HG03439 (cell line): Measurements from ENCODE around the gene GNAT1.
"Not testable (repeated sequence)": the region's sequence is repeated elsewhere in the genome, so short reads cannot be mapped to it uniquely, and the experiment has no call there.

Source experiments
- ATAC-seq: cut with Tn5 transposase; IDR thresholded peaks from one replicate; pipeline ENCODE4 v1.9.1; 2021; ENCODE audit warnings: mild to moderate bottlenecking, moderate library complexity; ENCODE audit not compliant: unreplicated experiment

Gene GNAT1

DNA sequence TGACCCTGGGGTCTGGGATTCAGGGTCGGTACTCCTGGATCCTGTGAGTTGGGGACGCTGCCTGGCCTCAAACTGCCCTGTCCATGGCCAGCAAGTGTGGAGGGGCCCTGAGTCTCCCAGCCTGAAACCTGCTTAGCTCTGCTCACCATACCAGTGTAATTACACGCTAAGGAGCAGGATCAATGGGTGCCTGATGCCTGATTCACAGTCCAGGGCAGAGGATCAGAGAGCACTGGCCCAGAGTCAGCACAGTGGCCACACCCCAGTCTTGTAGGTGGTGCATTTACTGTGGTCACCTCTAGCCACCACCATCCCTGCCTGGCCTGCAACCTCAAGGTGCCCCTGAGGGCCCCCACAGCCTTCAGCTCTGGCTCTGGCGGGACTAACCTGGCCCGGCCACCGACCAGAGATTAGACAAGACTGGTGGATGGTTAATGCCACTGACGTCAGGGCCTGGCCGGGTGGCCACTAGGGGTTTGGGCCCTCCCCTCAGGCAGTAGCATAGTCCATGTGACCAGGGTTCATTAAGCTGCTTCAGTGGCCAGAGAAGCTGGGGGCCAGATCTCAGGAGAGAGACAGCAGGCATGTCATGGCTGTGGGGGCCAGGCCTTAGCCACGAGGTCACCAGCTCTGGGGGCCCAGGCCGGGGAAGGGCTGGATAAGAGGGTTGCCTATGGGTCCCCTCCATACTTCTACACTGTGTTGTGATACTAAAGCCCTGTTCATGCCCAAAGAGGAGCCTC lies 10.3 kb downstream of the GNAT1 start:
- no peak for ATAC-seq

DNA sequence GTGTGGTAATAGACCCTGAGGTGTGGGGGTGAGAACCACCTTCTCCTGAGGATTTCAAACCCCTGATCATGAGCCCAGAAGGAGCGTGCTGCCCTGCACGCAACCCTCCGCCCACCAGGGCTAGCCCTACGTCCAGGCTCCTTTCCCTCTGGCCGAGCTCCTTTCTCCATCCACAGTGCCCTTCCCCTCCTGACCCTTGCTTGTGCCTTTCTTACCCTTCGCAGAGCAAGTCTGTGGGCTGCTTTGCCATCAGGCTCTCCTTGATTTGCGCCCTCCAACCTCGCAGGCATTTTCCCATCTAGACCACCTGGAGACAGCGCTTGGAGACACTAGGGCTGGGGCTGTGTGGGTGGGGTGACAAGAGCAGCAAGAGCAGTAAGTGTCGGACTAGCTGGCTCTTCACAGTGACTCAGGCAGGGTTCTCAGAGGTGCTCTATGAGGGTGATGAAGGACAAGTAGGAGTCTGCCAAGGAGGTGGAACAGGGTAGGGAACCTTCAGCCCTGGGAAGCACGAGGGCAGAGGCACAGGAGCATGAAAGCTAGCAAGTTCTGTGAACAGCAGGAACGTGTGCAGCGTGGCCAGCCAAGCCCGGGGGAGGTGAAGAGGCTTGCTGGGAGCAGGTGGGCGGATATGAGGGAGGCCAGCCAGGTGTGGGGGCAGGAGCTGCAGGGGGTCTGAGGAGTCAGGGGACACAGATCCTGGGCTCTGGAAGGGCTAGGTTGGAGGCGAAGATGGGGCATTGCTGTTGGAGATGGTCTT lies 11.1 kb downstream of the GNAT1 start:
- ATAC-seq, result no peak

DNA sequence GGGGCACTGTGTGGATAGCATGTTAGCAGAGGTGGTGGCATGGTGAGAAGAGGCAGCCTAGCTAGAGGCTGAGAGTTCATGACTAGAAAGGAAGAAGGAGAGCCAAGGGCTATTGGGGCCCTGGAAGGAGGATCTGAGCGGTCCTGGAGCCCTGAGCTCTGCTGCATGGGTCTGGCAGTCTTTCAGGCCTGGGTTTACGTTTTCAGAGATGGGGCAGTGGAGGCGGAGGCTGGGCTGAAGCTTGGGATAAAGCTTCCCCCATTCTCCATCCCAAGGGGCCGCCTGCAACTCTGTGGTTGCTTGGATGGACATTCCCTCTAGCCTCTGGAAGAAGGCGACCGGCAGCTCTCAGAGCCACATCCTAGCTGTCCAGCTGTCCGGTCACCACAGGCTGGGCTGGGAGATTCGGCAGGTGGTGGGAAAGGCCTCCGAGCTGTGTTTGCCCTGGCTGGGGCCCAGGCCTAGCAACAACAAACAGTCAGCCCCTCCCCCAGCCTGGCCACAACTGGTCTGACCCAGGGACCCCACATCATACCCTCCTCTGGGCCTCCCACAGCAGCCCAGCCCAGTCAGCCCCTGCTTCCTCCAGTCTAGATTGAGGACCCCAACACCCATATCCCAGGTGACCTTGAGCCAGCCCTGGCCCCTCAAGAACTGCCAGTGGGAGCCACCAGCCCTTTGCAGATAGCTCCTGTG lies 11.9 kb downstream of the GNAT1 start:
- ATAC-seq, result no peak

DNA sequence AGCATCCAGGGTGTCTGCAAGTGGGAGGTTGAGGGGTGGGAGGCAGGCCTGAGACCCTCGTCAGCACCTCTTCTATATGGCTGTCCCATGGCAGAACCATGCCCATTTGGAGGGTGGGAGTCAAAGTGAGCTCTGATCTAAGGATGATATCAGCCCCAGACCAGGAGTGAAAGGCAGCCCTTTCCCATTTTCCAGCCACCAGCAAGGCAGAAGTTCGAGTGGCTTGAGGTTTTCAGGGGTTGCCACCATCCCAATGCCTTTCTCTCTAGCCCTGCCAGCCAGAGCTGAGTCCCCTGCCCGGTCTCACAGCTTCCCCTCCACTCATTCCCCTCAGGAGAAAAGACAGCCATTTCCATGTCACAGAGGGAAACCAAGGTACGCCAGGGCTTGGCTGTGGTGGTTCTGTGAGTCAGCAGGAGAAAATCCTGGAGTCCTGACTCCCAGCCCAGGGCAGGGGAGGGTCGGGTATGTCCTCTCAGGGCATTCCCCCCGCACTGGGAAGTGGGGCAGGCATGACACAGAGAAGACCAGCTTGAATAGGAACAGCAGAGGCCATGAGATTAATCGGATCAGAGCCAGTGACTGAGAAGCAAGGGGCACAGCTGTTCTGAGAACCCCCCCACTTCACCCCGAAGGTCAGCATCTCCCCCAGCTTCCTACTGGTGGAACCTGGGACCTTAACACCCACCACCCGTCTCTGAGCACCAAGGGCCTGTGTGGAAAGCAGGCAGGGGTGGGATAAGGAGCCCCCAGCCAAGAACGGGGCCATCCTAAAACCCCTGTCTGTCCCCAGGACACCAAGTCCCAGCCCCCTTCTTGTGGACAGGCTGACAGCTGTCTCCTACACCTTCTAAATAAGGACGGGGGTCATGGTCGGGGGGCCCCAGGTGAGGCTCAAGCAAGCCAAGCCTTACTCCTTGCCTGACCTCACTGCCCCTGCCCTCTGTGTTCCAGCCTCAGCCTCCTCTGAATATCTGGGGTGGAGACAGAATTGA lies 12.7 kb downstream of the GNAT1 start:
- no peak for ATAC-seq

DNA sequence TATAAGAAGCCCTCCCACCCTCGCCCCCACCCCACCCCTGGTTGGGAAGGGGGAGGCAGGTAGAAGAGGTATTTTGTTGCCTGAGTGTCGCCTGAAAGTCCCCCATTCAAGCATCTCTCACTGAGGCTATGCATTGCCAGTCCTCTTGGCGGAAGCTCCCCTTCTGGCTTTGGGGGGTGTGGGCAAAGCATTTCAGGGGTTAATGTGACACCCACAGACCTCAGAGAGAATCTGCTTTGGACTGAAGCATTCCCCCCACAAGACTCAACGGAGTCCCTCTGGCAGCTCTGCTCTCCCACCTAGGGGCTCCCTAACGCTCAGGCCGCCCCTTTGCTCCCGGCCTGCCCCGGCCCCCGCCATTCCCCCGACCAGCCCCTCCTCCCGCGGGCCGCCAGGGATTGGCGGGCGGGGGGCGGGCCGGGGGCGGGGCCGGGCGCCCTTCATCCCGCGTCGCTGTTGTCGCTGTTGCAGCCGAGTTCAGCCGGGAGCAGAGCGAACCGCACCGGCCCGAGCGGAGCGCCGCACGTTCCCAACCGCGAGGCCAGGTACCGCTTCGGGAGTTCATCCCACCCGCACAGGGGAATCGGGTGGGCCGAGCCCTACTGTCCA lies 13.5 kb downstream of the GNAT1 start, which contains the start of gene SLC38A3:
Gene SLC38A3 (plus strand): TSS at position 468 of the 609 bp plus-strand sequence. CDS start 8,929 bp downstream, outside the sequence.
- no peak for ATAC-seq

DNA sequence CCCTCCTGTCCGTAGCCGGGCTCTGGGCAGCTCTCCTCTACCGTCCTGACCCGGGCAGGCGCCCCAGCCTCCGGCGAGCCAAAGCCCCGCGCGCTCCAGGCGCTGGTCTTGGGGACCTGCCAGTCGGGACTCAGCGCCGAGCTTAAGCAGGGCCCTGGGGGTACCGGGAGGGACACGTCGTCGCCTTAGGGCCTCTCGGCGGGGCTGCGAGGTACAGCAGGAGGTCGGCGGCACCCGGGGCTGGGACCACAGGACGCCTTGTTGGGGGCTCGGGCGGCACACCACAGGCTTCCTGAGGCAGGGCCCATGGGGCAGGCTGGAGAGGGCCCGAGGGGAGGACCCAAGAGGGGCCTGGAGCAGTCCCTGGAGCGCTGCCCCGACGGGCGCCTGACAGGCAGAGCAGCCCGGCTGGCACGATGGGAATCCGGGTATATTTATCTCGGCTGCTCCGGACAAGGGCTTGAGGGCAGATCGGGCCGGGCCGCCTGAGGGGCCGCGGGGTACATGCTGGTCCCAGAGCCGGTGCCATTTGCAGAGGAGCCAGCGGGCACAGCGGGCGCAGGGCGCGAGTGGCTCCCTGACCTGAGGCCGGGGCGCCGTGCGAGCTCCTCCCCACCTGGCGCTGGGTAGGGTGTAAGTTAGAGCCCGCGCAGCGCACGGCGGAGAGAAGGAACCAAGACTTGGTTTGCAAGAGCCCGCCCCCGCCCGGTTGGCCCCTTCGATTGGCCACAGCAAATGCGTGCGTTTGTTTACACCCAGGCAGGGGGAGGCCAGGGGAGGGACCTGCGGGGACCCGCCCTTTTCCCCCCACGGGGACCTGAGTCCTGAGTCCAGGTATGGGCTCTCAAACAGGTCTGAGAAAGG lies 14.2 kb downstream of the GNAT1 start:
- no peak for ATAC-seq

DNA sequence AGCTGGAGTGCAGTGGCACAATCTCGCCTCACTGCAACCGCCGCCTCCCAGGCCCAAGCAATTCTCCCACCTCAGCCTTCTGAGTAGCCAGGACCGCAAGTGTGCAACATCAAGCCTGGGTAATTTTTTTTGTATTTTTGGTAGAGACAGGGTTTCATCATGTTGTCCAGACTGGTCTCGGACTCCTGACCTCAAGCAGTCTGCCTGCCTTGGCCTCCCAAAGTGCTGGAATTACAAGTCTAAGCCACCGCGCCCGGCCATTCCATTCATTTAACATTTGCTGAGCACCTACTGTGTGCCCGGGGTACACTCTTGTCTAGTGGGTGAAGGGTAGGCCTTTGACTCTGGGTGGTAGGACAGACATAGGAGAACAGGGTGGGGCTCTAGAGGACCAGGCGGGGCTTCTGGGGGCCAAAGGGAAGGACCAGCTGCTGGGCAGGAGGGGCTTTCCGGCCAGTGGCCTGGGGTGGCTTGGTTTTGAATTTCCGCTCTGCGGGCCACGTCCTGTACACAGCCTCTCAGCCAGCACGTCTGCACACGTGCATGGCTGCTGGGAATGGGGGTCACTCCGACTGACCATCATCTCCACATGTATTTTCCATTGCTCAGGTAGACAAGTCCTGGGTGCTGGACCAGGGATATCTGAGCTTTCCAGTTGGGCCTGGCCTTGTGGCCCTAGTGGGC lies 16.1 kb downstream of the GNAT1 start:
- no peak for ATAC-seq

DNA sequence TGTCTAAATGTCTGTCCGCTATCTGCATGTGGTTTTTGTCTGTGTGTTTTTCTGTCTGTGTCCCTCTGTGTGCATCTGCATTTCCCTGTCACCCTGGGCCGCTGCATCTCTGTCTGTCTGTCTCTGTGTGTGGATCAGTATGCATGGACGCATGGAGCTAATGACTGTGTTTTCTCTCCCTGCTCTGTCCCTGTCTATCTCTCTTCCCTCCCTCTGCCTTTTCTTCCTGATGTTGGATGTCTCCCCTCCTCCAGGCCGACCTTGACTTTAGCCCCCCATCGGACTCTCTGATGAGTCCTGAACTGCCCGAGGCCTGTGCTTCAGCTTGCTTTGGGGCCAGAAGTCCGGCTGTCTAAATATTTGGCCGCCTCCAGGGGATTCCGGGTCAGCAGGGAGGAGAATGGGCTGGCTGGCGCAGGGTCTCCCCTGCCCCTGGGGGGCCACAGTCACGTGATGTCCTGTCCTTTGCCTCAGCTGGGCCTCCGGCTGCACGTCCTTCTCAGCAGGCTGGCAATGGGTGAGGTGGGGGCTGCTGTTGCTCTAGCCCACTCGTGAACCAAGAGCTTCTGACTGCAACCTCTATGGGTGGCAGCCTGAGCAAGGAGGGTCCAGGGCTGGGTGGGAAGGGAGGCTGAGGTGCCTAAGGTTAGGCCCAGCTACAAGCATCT lies 17.4 kb downstream of the GNAT1 start:
- ATAC-seq, result no peak

DNA sequence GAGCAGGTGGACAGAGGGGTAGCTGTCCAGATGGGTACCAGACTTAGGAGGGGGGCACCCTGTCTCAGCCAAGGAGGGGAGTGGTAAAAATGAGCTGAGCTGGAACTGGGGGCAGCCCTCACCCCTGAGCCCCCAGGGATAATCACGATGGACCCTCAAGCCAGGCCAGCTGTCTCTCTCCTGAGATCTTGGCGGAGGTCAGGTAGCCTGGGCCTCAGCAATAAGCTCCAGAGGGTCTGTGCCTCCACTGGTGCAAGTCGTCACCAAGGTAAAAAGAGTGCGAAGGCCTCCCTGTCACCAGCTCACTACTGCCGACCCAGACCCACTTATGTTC lies 18.7 kb downstream of the GNAT1 start:
- ATAC-seq, result no peak

DNA sequence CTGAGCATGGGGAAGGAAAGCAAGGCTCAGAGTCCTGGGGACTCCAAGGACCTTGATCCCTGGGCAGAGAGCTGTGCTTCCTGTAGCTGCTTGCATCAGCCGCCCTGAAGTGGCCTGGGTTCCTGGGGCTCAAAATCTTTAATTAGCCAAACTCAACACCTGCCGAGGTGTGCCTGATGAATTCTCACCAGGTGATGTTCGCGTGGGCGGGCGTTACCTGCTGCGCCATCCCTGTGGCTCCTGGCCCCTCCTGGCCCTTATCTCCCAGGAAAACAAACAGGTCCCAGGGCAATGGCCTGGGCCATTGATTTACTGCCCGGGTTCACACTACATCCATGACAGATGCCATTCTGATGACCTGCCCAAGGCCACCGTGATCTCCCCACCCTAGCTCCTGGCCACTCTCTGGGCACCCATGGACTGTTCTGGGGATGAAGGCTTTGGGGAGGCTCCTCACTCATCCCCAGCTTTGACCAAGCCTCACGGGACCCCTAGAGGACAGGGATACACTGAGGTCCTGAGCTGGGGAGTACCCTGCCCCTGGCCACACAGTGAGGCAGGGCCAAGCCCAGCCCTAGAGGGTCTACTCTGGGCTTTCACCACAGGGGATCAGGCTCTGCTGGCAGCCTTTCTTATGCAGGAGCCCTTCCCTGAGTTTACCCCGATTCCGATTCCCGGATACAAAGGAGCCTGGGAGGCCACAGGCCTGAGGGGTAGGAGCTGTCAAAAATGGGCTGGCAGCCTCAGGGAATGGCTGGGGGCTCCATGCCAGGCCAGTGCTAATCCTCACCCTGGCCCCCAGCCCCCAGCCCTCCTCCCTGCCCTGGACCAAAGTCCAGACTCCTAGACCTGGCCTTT lies 19.3 kb downstream of the GNAT1 start:
- no peak for ATAC-seq

DNA sequence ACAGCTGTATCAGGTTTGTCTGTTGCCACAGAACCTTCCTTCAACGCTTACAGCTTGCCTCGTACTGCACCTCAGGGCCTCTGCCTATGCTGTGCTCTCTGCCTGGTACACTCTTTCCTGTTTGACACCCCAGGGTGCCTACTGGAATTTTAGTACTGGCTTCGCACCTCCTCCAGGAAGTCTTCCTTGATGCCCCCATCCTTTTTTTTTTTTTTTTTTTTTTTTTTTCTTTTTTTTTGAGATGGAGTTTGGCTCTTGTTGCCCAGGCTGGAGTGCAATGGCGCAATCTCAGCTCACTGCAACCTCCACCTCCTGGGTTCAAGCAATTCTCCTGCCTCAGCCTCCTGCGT lies 19.9 kb downstream of the GNAT1 start:
- ATAC-seq, result not testable (repeated sequence)

DNA sequence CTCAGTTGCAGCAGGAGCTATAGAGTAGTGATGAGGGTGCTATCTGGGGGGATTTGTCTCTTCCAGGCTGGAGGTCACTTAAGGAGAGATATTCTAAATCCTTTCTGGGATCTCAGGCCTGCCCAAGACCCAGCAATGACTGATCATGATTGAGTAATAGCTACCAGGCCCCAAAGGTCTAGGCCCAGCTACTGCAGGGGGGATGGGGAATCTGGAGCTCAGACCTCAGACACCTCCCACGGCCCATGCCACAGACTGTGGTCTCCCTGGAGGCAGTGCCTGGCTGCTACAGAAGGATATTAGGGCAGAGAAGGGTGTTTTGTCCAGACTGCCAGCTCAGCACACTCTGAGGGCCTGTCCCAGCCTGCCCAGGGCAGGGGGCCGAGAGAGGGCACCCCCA lies 20.5 kb downstream of the GNAT1 start:
- ATAC-seq, result no peak

DNA sequence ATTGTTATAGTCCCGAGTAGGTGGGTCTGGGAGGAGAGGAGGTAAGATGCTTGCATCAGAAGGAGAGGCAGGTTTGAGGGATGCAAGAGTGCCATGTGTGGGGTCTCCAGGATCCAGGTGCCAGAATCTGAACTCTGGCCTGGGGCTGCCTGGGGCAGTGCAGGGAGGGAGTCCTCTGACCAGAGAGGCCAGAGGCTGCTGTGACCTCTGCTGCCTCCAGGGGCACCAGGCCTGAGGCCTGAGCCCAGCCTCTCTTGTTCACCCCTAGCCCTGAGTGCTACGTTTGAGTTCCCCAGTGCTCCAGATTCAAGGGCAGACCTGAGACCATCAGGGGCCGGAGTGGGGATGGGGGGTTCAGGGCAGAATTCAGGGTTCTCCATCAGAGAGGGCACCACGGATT lies 21.1 kb downstream of the GNAT1 start:
- ATAC-seq, result no peak

DNA sequence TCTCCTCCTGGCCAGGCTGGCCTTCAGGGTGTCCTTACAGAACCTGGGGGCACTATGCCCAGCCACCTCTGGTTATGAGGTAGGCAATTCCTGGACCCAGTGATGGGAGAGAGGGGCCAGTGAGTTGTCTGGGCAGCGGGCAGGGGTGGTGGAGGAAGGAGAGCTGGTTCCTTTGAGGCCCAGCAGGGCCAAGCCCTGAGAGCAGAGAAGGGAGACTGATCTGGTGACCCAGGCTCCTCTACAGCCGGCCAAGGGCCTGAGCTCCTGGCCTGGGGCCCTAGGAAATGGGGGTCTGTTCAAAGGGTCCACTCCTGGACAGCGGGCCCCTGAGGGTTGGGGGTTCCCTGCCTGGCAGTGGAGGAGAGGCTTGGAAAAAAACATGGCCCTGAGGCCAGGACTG lies 21.6 kb downstream of the GNAT1 start:
- no peak for ATAC-seq

DNA sequence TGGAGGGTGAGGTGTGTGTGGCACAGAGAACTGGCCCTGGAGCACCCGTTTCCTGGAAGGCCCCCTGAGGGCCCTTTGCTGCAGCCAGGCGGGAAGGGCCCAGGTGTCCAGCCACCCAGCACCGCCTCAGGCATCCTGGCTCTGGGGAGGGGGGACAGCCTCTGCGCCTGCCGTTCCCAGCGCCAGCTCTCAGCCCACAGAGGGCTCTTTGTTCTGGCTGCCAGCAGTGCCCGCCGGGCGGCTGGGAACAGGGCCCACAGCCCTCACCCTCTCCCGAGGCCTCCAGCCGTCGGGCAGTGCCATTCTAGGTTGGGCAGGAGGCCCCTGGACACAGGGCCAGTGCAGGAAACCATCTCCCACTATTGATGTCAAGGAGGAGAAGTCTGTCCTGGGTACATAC lies 22.0 kb downstream of the GNAT1 start:
- ATAC-seq, result no peak

DNA sequence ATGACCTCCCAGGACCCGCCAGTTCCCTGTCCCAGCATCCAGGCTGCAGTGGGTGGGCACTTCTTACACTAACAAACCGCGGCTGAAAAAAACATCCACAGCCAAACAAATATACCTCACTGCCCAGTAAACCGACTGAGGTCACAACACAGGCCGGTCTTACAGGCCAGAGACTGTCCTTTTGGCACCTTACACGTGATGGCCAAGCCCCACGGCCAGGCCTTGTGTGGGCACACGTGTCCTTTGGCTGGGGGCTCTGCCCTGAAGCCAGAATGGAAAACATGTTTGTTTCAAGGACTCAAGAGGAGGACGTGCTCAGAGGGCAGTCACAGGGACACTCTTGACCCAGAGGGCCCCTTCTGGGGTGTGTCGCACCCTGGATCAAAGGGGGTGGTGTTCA lies 23.4 kb downstream of the GNAT1 start:
- ATAC-seq, result no peak

DNA sequence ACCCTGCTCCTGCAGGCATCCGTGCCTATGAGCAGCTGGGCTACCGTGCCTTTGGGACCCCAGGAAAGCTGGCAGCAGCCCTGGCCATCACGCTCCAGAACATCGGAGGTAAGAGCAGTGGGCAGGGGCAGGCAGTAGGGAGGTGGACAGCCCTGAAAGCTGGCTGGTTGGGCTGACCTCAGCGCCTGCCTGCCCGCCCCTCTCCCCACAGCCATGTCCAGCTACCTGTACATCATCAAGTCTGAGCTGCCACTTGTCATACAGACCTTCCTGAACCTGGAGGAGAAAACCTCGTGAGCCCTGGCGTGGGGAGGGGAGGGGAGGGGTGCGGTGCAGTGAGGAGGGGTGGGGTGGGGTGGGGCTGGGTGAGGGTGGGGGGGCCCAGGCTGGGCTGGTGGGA lies 24.1 kb downstream of the GNAT1 start:
- no peak for ATAC-seq
